SK-N-SH (cell line): Measurements from ENCODE around the gene PDE8A. TPM values are rescaled to one million over a fixed set of nuclear protein-coding genes. Genes with fewer than 3 reads are reported as not detected.

Experiments
- CTCF ChIA-PET: fragments of 300-600, 350-600 bp; formaldehyde crosslinking; extraction: SDS; loops from one replicate; lab custom pipeline; 2021; lab: Yijun Ruan, JAX
- POLR2A ChIA-PET: fragments of 350-600 bp; sonication (Branson Sonifier 250); formaldehyde crosslinking; extraction: SDS; loops from one replicate; lab custom pipeline; 2020; ENCODE audit warnings: antibody characterized with exemption, inconsistent platforms; lab: Yijun Ruan, JAX
- DNase-seq: peaks from one replicate; pipeline ENCODE4 v3.0.0; 2012
- H2AFZ ChIP-seq: fragments of 200-600 bp; sonication (generic); 2 replicates; pipeline ENCODE4 v1.8.1; 2016; ENCODE audit warnings: antibody characterized with exemption, mild to moderate bottlenecking, low read depth
- H3F3A ChIP-seq: fragments of 200-600 bp; sonication (generic); replicated peaks from 2 replicates; pipeline ENCODE3; 2016; ENCODE audit warnings: antibody characterized with exemption, mild to moderate bottlenecking; ENCODE audit not compliant: insufficient read depth
- H3K27ac ChIP-seq, 2 experiments: fragments of 200-500 bp in 1 of 2; fragments of 200-600 bp in 1 of 2; sonication (Bioruptor generic) in 1 of 2; sonication (generic), shearing (Covaris generic) in 1 of 2; 2 replicates each; pipeline versions ENCODE4 v1.5.1 to v1.6.1; 2014 to 2016; ENCODE audit warnings: low read depth in 2 of 2, inconsistent platforms in 1 of 2, low read length in 1 of 2, mild to moderate bottlenecking in 1 of 2, mixed read lengths in 1 of 2
- H3K27me3 ChIP-seq: fragments of 200-600 bp; sonication (generic), shearing (Covaris generic); 2 replicates; pipeline ENCODE4 v1.6.1; 2016; ENCODE audit warnings: mixed run types; ENCODE audit not compliant: insufficient read depth
- H3K36me3 ChIP-seq, 2 experiments: fragments of 200-500 bp in 1 of 2; fragments of 200-600 bp in 1 of 2; sonication (Bioruptor generic) in 1 of 2; sonication (generic) in 1 of 2; replicated peaks in 1 of 2; 2 replicates each; pipeline versions ENCODE3 to v1.5.1; 2014 to 2016; ENCODE audit warnings: low read length in 1 of 2, mild to moderate bottlenecking in 1 of 2; ENCODE audit not compliant: insufficient read depth in 2 of 2, control insufficient read depth in 1 of 2
- H3K4me1 ChIP-seq, 2 experiments: fragments of 200-500 bp in 1 of 2; fragments of 200-600 bp in 1 of 2; sonication (Bioruptor generic) in 1 of 2; sonication (generic), shearing (Covaris generic) in 1 of 2; 2 replicates each; pipeline versions ENCODE4 v1.5.1 to v1.6.1; 2014 to 2016; ENCODE audit warnings: low read depth in 1 of 2, low read length in 1 of 2, mixed run types in 1 of 2; ENCODE audit not compliant: insufficient read depth in 2 of 2, control insufficient read depth in 1 of 2
- H3K4me2 ChIP-seq: fragments of 200-600 bp; sonication (generic), shearing (Covaris generic); 2 replicates; pipeline ENCODE4 v1.6.1; 2017; ENCODE audit warnings: mixed run types
- H3K4me3 ChIP-seq, 2 experiments: fragments of 200-500 bp in 1 of 2; fragments of 200-600 bp in 1 of 2; sonication (Bioruptor generic) in 1 of 2; sonication (generic), shearing (Covaris generic) in 1 of 2; 2 replicates each; pipeline versions ENCODE4 v1.5.1 to v1.8.1; 2014 to 2016; ENCODE audit warnings: low read depth in 2 of 2, inconsistent platforms in 1 of 2, low read length in 1 of 2, mild to moderate bottlenecking in 1 of 2, mixed read lengths in 1 of 2, moderate library complexity in 1 of 2
- H3K79me2 ChIP-seq: fragments of 200-600 bp; sonication (generic); 2 replicates; pipeline ENCODE4 v1.8.1; 2017; ENCODE audit warnings: mild to moderate bottlenecking; ENCODE audit not compliant: insufficient read depth
- H3K9ac ChIP-seq: fragments of 200-600 bp; sonication (generic); 2 replicates; pipeline ENCODE4 v1.6.1; 2017; ENCODE audit warnings: mixed run types
- H3K9me2 ChIP-seq: fragments of 200-600 bp; sonication (generic); 2 replicates; pipeline ENCODE4 v1.6.1; 2017; ENCODE audit warnings: mixed run types
- H3K9me3 ChIP-seq: fragments of 200-600 bp; sonication (generic); 2 replicates; pipeline ENCODE4 v1.6.1; 2017; ENCODE audit warnings: mixed run types, mild to moderate bottlenecking, moderate library complexity
- H4K20me1 ChIP-seq: fragments of 200-600 bp; sonication (generic); 2 replicates; pipeline ENCODE4 v1.6.1; 2017; ENCODE audit warnings: mild to moderate bottlenecking, mixed run types; ENCODE audit not compliant: insufficient read depth
- ELF1 ChIP-seq: IDR thresholded peaks from 2 replicates; pipeline ENCODE4 v1.4.0; 2012
- EZH2phosphoT487 ChIP-seq: fragments of 200-600 bp; sonication (generic); IDR thresholded peaks from 2 replicates; pipeline ENCODE4 v1.6.1; 2017; ENCODE audit warnings: low read depth, mixed run types, mild to moderate bottlenecking, antibody characterized with exemption, moderate library complexity, borderline replicate concordance
- FOSL2 ChIP-seq: IDR thresholded peaks from 2 replicates; pipeline ENCODE4 v1.4.0; 2012; ENCODE audit warnings: low read depth, mild to moderate bottlenecking, moderate library complexity, borderline replicate concordance
- FOXM1 ChIP-seq: IDR thresholded peaks from 2 replicates; pipeline ENCODE4 v1.4.0; 2012; ENCODE audit warnings: low read depth, mild to moderate bottlenecking
- GABPA ChIP-seq: IDR thresholded peaks from 2 replicates; pipeline ENCODE4 v1.4.0; 2012; ENCODE audit warnings: low read depth, mild to moderate bottlenecking
- MEF2A ChIP-seq: IDR thresholded peaks from 2 replicates; pipeline ENCODE4 v1.4.0; 2012; ENCODE audit warnings: low read depth, borderline replicate concordance
- NFIC ChIP-seq: IDR thresholded peaks from 2 replicates; pipeline ENCODE4 v1.4.0; 2012; ENCODE audit warnings: borderline replicate concordance
- POLR2AphosphoS5 ChIP-seq: IDR thresholded peaks from 2 replicates; pipeline ENCODE4 v1.6.1; 2012; ENCODE audit warnings: low read depth, low read length
- RCOR1 ChIP-seq: fragments of 150-350 bp; IDR thresholded peaks from 2 replicates; pipeline ENCODE4 v1.6.1; 2017; ENCODE audit warnings: antibody characterized with exemption, low read length
- TEAD4 ChIP-seq: IDR thresholded peaks from 2 replicates; pipeline ENCODE4 v1.4.0; 2012; ENCODE audit warnings: mild to moderate bottlenecking, borderline replicate concordance; ENCODE audit not compliant: insufficient read depth
- WGBS: methylation state at CpG from one replicate; pipeline ENCODE4 v1.1.6; 2017; ENCODE audit warnings: low lambda C conversion rate; 5-methylcytosine and 5-hydroxymethylcytosine counted together
- polyA plus RNA-seq, 3 experiments: library from polyadenylated mRNA; depleted of rRNA; stranded (reverse); fragments of >200 nt; gene quantifications; 2 replicates each; pipeline ENCODE4 v1.2.3, GENCODE V29; 2012
- TF ChIP-seq, protein P1 (sequence below): IDR thresholded peaks from 2 replicates; pipeline ENCODE4 v1.6.1; 2012; ENCODE audit warnings: mild to moderate bottlenecking, low read depth, low read length, moderate library complexity
- TF ChIP-seq, protein P2 (sequence below): IDR thresholded peaks from 2 replicates; pipeline ENCODE4; 2012
- TF ChIP-seq, protein P3 (sequence below): fragments of 150-350 bp; IDR thresholded peaks from 2 replicates; pipeline ENCODE4 v1.6.1; 2017; ENCODE audit warnings: antibody characterized with exemption, low read length, low read depth, borderline replicate concordance
- TF ChIP-seq, protein P4 (sequence below): fragments of 150-350 bp; IDR thresholded peaks from 2 replicates; pipeline ENCODE4 v1.6.1; 2016; ENCODE audit warnings: mild to moderate bottlenecking, low read depth, low read length

The PDE8A gene
- polyA plus RNA-seq, 1 of the 3 experiments (the other 2 are of a cell fraction) = 13.4 TPM

DNA sequence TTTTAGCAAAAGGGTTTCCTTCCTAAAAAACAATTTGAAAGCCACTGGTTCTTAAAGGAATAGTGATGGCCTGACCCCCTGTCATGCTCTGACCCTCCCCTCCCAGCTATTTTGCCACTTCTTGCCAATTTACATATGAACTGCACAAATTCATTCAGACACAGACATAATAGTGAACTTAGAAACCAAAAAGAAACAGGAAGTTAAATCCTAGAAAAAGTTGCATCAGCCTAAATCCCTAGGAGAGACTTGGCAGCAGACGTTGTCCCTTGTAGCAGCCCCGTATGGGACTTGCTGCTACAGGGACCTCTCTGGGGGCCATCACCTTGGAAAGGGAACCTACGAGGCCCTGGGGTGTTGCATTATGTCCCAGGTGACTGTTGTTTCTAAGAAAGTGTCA lies 14.3 kb upstream of the PDE8A start:
- POLR2A ChIA-PET = no interaction called here
- H3F3A ChIP-seq = no peaks in the 10 kb centered on the region
- WGBS = 59% methylated on average over 3 of the region's 3 CpGs
- no peaks in the 10 kb centered on the region for H3K9me2 ChIP-seq
- no peak overlapping the region for H3K4me2 ChIP-seq
- H3K27ac ChIP-seq = no peak overlapping the region
- no peak overlapping the region for H3K4me3 ChIP-seq
- CTCF ChIA-PET = interaction anchor here (1.7 kb wide), 2 partner anchors 12 to 22 kb away, joined by 4 to 6 read pairs; no protein-coding TSS in a partner anchor
- H3K9me3 ChIP-seq = no peaks in the 10 kb centered on the region
- no peak for DNase-seq
- no peaks in the 10 kb centered on the region for H4K20me1 ChIP-seq
- H3K27me3 ChIP-seq = no peaks in the 10 kb centered on the region
- no peak overlapping the region for H2AFZ ChIP-seq
- H3K9ac ChIP-seq = no peak overlapping the region
- no peaks in the 10 kb centered on the region; a peak in 1 of 4 replicates for H3K4me1 ChIP-seq
- TF ChIP-seq TEAD4 (no peak), NFIC (no peak), ELF1 (no peak), RCOR1 (no peak), POLR2AphosphoS5 (no peak)
- TF ChIP-seq, protein P1, sequence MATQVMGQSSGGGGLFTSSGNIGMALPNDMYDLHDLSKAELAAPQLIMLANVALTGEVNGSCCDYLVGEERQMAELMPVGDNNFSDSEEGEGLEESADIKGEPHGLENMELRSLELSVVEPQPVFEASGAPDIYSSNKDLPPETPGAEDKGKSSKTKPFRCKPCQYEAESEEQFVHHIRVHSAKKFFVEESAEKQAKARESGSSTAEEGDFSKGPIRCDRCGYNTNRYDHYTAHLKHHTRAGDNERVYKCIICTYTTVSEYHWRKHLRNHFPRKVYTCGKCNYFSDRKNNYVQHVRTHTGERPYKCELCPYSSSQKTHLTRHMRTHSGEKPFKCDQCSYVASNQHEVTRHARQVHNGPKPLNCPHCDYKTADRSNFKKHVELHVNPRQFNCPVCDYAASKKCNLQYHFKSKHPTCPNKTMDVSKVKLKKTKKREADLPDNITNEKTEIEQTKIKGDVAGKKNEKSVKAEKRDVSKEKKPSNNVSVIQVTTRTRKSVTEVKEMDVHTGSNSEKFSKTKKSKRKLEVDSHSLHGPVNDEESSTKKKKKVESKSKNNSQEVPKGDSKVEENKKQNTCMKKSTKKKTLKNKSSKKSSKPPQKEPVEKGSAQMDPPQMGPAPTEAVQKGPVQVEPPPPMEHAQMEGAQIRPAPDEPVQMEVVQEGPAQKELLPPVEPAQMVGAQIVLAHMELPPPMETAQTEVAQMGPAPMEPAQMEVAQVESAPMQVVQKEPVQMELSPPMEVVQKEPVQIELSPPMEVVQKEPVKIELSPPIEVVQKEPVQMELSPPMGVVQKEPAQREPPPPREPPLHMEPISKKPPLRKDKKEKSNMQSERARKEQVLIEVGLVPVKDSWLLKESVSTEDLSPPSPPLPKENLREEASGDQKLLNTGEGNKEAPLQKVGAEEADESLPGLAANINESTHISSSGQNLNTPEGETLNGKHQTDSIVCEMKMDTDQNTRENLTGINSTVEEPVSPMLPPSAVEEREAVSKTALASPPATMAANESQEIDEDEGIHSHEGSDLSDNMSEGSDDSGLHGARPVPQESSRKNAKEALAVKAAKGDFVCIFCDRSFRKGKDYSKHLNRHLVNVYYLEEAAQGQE = no peak
- H3K36me3 ChIP-seq = no peaks in the 10 kb centered on the region
- H3K79me2 ChIP-seq = no peaks in the 10 kb centered on the region

DNA sequence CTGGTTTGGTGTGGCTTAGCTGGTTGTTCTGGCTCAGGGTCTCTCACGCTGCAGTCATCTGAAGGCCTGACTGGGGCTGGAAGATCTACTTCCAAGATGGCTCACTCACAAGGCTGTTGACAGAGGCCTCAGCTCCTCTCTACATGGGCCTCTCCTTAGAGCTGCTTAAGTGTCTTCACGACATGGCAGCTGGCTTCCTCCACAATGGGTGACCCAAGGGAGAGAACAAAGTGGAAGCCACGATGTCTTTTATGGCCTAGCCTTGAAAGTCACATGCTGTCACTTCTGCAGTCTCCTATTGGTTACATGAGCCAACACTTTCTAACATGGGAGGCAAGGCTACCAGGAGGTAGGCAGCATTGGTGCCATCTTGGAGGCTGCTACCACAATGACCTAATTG lies 13.4 kb upstream of the PDE8A start:
- Histone ChIP-seq H3K79me2 (no peaks in the 10 kb centered on the region), H2AFZ (no peak overlapping the region), H3K36me3 (no peaks in the 10 kb centered on the region), H3F3A (no peaks in the 10 kb centered on the region), H4K20me1 (no peaks in the 10 kb centered on the region), H3K27me3 (no peaks in the 10 kb centered on the region), H3K4me3 (no peak overlapping the region), H3K9ac (no peak overlapping the region), H3K4me1 (no peaks in the 10 kb centered on the region; a peak in 1 of 4 replicates), H3K9me3 (no peaks in the 10 kb centered on the region), H3K9me2 (no peaks in the 10 kb centered on the region), H3K27ac (no peak overlapping the region), H3K4me2 (no peak overlapping the region)
- ChIA-PET CTCF (no interaction called here), POLR2A (no interaction called here)
- DNase-seq = no peak
- TF ChIP-seq EZH2phosphoT487 (no peak), TEAD4 (no peak), FOXM1 (no peak), GABPA (no peak), FOSL2 (no peak), MEF2A (no peak)
- TF ChIP-seq, protein P2, sequence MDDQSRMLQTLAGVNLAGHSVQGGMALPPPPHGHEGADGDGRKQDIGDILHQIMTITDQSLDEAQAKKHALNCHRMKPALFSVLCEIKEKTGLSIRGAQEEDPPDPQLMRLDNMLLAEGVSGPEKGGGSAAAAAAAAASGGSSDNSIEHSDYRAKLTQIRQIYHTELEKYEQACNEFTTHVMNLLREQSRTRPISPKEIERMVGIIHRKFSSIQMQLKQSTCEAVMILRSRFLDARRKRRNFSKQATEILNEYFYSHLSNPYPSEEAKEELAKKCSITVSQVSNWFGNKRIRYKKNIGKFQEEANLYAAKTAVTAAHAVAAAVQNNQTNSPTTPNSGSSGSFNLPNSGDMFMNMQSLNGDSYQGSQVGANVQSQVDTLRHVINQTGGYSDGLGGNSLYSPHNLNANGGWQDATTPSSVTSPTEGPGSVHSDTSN = no peak
- TF ChIP-seq, protein P3, sequence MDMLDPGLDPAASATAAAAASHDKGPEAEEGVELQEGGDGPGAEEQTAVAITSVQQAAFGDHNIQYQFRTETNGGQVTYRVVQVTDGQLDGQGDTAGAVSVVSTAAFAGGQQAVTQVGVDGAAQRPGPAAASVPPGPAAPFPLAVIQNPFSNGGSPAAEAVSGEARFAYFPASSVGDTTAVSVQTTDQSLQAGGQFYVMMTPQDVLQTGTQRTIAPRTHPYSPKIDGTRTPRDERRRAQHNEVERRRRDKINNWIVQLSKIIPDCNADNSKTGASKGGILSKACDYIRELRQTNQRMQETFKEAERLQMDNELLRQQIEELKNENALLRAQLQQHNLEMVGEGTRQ = no peak
- TF ChIP-seq, protein P4, sequence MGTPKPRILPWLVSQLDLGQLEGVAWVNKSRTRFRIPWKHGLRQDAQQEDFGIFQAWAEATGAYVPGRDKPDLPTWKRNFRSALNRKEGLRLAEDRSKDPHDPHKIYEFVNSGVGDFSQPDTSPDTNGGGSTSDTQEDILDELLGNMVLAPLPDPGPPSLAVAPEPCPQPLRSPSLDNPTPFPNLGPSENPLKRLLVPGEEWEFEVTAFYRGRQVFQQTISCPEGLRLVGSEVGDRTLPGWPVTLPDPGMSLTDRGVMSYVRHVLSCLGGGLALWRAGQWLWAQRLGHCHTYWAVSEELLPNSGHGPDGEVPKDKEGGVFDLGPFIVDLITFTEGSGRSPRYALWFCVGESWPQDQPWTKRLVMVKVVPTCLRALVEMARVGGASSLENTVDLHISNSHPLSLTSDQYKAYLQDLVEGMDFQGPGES = no peak
- WGBS = 64% methylated on average over 3 of the region's 3 CpGs
